Adipose tissue (tissue), 3 donors: ENCODE measurements around the gene DZANK1. TPM values are rescaled to one million over a fixed set of nuclear protein-coding genes. Genes with fewer than 3 reads are reported as not detected.
"Not testable (repeated sequence)": the region's sequence is repeated elsewhere in the genome, so short reads cannot be mapped to it uniquely, and the experiment has no call there.

ENCODE experiments used
- H3K27ac ChIP-seq: one replicate; pipeline ENCODE4 v1.5.1; 2013; ENCODE audit warnings: low read depth, low read length
- WGBS, 3 donors: extraction: QIAGEN DNeasy Blood & Tissue Kit; methylation state at CpG; one replicate each; pipeline ENCODE4 v1.1.7; 2013; 5-methylcytosine and 5-hydroxymethylcytosine counted together
- polyA plus RNA-seq, 3 donors: library from polyadenylated mRNA; stranded (reverse); fragments of 200-250 nt; gene quantifications; one replicate each; pipeline ENCODE4 v1.2.3, GENCODE V29; 2013
- donor health status: healthy with polysubstance abuse.
- donor health status: Bipolar disorder and iron deficiency.
- donor health status: healthy.

DZANK1 gene
- polyA plus RNA-seq, 3 donors = 0.92 to 1.3 (median 1.0) TPM

DNA sequence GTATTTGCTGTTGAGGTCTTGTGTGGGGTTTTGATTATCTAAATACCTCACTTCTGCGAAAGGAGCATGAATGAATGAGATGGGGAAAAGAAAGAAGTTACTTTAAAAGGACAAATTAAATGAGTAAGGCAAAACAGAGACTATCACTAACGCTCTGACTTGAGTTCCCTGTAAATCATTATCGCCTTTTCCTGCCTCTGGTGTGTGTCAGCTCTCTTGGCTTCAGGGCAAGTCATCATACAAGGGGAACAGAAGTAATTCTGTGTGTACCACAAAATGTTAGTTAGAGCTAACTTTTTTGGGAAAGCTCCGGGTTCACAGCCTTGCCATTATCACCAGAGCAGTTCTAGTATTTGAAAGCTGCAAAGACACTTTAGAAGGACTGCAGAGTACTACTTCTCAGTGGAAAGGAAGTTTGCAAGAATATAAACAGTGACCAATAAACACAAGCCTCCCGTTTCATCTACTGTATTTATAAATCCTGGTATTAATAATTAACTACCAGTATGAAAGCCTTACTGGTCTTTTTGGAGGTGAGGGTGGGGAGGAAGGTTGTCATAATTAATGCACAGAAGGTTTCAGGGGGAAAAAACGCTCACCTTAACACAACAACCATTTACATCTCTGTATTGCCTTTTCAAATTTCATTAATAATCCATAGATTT, 1.2 kb downstream of the DZANK1 start:
- WGBS, 3 donors = 48 to 64% (median 49%) methylated on average over 6 of the region's 6 CpGs
- no peak overlapping the region for H3K27ac ChIP-seq

DNA sequence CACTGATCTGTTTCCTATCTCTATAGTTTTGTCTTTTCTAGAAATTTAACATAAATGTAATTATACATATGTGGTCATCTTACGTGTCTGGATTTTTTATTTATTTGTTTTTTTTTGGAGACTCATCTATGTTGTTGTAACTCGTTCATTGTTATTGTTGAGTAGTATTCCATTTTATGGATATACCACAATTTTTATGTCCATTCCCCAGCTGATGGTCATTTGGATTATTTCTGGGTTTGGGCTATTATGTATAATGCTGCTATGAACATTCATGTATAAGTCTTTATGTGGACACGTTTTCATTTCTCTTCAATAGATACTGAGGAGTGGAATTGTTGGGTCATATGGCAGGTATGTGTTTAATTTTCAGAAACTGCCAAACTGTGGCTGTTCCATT, 10.2 kb downstream of the DZANK1 start:
- 85 to 90% (median 88%) methylated on average over 3 of the region's 3 CpGs for WGBS, 3 donors
- no peak overlapping the region for H3K27ac ChIP-seq

DNA sequence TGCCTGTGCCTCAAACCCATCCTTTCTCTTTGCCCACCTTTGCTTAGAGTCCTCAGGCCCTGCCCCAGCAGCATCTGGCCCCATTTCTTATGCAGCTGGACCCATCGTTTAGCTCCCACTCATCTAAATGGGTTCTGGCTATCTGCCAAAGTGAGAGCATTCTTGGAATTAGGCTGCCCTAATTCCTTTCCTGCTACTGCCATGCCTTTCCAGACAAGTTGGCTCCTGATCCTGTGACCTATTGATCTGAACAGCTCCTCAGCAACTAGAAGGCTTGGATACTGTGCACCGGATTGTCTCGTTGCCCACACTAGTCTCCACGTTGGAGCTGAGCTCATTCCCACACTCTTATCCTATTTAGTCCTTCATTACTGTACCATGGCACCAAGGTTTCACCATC, 22.9 kb downstream of the DZANK1 start:
- no peak overlapping the region for H3K27ac ChIP-seq
- WGBS, 3 donors = 50 to 60% (median 56%) methylated on average over 4 of the region's 4 CpGs

DNA sequence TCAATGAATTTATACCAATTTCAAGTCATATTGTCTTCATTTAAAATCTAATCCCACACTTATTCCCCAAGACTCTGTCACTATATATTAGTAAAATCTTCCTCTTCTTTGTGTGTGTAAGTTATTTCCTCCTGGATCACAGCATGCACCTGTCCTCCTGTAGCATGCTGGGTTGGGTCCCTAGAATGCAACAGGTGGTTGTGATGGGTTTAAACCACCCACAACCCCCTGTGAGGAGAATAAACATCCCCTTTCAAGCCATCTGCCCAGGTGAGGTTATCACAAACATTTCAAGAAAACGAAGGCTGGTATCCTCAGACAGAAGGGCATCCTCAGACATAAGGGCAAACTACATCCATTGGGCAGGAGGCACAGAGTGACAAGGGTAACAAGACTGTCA, 26.4 kb downstream of the DZANK1 start:
- 22 to 62% (median 48%) methylated on average over 1 of the region's 1 CpG for WGBS, 3 donors
- no peak overlapping the region for H3K27ac ChIP-seq

DNA sequence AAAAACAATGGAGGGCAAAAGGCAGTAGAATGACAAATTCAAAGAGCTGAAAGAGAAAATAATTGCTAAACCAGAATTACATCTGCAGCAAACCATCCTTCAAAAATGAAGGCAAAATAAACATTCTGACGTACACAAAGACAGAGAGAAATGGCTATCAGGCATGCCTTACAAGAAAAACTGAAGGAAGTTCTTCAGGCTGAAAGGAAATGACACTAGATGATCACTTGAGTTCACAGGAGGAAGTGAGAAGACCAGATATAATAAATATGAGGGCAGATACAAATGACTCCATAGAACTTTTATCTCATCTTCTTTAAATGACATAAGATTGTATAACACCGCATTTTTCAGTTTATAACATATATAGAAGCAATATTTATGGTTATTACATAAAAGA, 30.0 kb downstream of the DZANK1 start:
- 67 to 76% (median 73%) methylated on average over 2 of the region's 2 CpGs for WGBS, 3 donors
- no peak overlapping the region for H3K27ac ChIP-seq

DNA sequence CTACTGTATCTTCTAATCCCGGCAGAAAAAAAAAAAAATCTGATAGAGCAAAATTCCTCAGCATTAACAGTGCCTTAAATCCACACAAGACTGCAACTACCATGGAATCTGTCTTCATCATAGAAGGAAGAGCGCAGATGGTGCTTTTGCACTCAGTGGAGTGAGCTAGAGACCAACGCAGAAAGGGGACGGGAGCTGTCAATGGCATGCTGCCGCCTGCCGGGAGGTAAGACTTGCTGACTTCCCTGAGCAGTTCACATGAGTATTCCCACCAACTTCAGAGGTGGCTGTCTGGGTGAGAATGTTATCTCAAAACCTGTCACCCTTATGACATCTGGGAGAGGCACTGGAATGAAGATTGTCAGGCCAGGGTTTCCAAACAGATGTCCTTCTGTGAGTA, 35.6 kb downstream of the DZANK1 start:
- H3K27ac ChIP-seq = no peak overlapping the region
- 80 to 89% (median 85%) methylated on average over 6 of the region's 6 CpGs for WGBS, 3 donors

DNA sequence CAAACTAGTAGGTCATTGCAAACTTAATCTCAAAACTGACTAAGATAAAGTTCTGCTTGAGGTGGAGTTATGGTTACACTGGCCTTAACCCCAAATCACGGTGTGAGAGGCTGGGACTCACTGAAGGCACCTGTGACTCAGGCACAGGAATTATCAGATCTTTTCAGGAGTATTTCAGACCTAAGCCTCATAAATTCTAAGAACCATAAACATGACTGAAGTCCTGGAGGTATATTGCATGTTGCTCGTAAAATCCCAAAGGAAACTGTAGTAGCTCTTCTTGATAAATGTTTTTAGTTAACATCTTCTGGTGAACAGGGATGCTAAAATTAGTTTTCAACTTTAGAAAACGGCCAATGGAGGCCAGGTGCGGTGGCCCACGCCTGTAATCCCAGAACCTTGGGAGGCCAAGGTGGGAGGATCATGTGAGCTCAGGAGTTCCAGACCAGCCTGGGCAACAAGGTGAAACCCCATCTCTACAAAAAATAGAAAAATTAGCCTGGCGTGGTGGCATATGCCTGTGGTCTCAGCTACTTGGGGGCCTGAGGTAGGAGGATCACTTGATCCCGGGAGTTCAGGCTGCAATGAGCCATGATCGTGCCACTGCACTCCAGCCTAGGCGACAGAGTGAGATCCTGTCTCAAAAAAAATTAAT, 36.5 kb downstream of the DZANK1 start:
- 92 to 96% (median 95%) methylated on average over 9 of the region's 9 CpGs for WGBS, 3 donors
- no peak overlapping the region for H3K27ac ChIP-seq

DNA sequence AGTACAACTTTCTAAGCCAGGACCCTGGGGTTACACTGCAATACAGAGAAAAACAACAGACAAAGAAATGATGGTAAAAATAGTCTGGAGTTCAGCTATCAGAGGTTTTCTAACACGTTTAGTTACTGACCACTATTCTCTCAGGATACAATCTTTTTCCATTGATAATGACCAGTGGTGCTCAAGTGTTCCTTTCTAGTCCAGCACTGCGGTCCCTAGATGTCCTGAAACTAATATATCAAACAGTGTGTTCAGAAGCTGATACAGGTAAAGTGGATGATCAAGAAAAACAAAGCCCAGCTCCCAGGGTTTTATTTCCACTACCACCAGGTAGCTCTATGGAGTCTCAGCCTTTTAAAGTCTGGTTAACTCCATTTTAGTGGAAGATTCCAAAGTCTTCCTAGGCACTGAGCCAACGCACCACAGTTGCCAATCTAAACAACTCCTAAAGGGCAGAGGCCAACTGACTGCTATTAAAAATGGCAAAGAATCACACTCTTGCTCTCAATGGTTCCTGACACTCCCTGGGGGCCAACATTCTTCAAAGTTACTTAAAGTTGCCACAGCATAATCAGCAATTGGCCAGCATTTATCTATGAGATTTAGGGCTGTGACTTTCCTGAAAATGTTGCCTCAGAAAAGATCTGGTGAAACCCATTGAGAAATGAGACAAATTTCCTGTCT, 38.2 kb downstream of the DZANK1 start:
- H3K27ac ChIP-seq = no peak overlapping the region
- WGBS, 3 donors = 45 to 63% (median 56%) methylated on average over 3 of the region's 3 CpGs

DNA sequence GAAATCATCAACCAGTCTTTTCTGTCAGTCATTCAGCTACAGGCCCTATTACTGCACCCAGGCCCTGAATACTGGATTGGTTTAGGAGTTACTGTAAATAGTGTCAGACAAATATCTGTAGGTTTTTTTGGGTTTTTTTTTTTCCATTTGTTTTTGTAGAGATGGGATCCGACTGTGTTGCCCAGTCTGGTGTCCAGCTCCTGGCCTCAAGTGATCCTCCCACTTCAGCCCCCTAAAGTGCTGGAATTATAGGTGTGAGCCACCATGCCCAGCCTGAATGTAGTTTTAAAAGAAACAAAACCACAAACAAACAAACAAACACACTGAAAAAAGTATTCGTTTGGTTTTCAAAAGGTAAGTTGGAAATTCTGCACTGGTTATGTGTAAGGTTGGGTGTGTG, 39.6 kb downstream of the DZANK1 start:
- H3K27ac ChIP-seq = no peak overlapping the region
- 90 to 95% (median 95%) methylated on average over 2 of the region's 2 CpGs for WGBS, 3 donors

DNA sequence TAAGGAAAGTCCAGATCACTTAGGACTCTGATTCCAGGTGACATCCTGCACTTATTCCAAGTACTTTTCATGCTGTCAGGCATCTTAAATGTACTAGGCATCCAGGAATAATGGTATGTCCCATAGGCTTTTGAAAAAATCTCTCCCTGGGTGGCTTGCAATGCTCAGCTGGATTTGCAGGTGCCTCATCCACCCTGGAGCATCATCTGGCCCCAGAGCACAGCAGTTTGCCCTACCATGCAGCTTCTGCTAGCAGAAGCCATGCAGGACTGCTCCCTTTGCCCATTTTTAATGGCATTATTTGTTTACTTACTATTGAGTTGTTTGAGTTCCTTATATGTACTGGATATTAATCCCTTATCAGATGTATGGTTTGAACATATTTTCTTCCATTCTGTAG, 45.2 kb downstream of the DZANK1 start:
- H3K27ac ChIP-seq = no peak overlapping the region

DNA sequence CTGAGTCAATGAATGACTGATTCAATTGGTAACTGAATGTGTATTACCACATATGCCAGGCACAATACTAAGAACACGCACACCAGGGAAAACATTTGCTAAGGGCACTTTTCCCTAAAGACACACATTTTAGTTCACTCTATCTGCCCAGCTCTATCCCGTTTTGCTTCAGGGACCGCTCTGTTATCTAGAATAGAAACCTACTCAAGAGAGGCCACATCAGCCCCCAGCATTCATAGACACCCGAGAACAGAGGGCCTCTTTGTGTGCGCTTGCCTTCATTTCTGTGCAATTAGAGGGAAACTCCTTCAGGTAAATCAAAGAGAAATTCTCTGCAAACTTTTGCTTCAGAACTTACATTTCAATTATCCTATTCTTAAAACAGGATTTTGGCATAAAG, 50.3 kb downstream of the DZANK1 start:
- no peak overlapping the region for H3K27ac ChIP-seq
- WGBS, 3 donors = 72 to 87% (median 81%) methylated on average over 5 of the region's 5 CpGs

DNA sequence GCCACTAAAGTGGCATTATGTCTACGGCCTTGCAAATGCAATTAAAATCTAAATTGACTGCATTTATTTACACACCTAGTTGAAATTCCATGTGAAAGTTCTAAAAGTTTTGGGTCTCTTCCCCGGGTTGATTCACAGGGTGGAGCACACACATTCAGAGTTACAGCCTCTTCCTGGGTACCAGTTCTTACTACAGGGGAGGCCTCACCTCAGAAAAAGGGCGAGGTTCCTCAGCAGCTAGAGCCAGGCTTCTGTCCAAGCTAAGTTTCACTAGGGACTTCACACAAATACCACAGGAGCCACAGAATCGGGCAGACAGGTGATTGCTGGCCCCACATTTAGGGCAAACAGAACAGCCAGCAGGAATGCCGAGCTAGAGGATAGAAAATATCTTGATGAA, 52.7 kb downstream of the DZANK1 start:
- H3K27ac ChIP-seq = no peak overlapping the region
- whole genome bisulfite sequencing, 3 donors = 70 to 75% (median 73%) methylated on average over 5 of the region's 5 CpGs

DNA sequence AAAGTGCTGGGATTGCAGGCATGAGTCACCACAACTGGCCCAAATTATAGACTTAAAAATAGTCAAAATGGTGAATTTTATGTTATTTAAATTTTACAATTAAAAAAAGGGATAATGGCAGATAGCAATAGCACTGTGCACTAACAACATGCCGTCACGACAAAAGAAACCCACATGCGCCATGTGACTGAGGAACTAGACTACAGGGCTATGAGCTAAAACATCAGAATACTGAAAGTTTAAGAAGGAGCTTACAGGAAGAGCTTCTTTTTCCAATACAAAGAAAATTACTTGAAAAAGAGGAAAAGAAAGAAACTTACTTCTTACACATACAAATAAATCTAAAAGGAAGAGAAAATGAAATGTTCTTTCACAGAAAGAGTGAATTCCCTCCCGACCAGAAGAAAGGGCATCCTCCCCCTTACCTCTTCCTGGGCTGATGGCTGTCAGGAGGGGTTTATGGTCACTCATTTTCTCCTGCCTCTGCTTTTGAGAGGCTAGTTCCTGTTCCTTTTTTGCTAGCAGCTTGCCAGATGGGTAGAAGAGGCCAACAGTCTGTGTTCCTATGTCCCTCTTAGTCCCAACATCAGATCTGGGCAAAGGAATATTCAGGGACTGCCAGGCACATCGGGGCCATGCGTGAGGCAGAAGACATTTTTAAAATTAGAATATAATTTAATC, 54.5 kb downstream of the DZANK1 start:
- WGBS, 3 donors = 65 to 77% (median 73%) methylated on average over 6 of the region's 6 CpGs
- H3K27ac ChIP-seq = no peak overlapping the region

DNA sequence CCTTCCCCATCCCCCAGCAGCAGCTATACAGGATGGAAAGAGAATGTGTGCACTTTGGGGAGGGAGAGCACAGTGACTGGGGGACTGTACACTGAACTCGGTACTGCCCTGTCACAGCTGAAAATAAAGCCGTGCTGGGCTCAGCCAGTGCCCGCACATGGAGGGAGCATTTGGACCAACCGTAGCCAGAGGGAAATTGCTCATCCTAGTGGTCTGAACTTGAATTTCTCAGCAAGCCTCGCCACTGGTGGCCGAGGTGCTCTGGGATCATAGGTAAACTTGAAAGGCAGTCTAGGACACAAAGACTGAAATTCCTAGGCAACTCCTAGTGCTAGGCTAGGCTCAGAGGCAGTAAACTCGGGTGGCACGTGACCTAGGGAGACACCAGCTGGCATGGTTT, 61.0 kb downstream of the DZANK1 start:
- WGBS, 3 donors = 84 to 95% (median 92%) methylated on average over 8 of the region's 8 CpGs

DNA sequence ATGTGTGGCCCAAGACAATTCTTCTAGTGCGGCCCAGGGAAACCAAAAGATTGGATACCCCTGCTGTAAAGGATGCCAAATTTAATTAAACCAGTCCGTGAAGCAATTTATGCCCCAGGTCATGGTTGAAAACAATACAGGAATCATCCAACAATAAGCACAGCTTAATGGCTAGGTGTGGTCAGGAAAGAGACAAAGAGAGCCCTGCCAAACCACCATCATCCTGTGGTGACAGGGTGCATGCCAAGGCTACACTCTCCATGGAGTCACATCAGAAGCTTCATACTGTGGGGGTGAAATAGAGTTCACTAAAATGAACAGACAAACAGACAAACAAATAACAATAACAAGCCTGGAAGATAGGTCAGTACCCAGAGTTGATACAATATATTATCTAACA, 62.7 kb downstream of the DZANK1 start:
- H3K27ac ChIP-seq = no peak overlapping the region
- WGBS, 3 donors = 61 to 95% (median 74%) methylated on average over 2 of the region's 2 CpGs

More for the DNA sequence above, 61.0 kb downstream of the DZANK1 start:
- H3K27ac ChIP-seq = no peak overlapping the region

DNA sequence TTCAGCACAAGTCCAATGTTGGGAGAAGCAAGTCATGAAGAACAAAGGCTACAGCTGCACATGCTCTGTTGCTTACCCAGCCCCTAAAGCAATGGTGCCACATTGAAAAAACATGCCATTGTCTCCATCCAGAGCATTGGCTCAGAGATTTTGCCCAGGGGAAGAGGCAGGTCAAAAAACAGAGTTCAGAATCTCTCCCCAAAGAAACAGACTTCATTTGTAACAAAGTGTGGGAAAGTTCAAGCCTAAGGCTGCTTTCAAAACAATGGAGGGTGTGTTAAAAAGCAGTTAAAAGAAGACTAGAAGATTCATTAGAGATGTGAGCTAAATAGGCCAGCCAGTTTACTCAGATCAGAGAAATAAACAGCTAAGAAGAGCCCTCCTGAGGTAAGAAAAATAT, 63.6 kb downstream of the DZANK1 start:
- H3K27ac ChIP-seq = no peak overlapping the region

DNA sequence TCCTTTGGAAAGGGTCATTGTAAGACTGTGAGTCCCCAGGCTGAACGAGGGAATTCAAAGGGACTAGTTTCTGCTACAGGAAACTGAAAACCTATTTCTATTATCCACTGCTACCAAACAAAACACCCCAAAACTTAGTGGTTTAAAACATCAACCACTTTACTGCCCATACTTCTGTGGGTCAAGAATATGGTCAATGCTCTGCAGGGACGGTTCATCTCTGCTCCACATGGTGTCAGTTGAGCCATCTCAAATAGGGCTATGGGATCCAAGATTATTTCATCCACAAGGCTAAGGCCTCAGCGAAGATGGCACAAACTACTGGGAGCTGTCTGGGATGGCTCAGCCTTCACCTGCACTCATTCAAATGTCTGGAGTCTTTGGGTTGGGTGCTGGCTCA, 65.5 kb downstream of the DZANK1 start:
- 95 to 98% (median 96%) methylated on average over 3 of the region's 3 CpGs for WGBS, 3 donors
- no peak overlapping the region for H3K27ac ChIP-seq

DNA sequence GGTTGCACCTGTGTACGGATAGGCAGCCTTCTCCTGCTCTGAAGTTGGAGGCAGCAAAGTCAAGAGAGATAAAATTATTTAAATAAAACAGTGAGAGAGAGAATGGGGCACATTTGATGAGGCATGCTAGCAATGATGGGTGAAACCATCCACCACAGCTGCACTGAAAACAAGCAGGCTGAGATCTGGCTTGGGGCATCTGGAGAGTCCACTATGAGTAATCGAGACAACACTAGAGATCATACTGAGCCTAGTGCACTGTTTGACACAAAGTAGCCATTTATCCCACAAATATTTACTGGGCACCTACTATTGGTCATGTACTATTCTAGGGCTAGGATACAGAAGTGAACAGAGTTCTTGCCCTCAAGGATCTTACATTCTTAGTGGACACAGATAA, 66.4 kb downstream of the DZANK1 start:
- WGBS, 3 donors = 93 to 100% (median 98%) methylated on average over 2 of the region's 2 CpGs
- H3K27ac ChIP-seq = no peak overlapping the region

DNA sequence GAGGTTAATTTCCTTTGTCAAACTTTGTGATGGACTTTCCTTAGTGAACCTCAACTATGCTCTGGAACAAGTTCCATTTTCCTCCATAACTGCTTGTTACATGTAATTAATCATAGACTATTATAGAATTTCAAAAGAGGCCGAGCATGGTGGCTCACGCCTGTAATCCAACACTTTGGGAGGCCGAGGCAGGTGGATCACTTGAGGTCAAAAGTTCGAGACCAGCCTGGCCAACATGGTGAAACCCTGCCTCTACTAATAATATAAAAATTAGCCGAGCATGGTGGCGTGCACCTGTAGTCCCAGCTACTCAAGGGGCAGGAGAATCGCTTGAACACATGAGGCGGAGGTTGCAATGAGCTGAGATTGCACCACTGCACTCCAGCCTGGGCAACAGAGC, 68.1 kb downstream of the DZANK1 start:
- not testable (repeated sequence) for H3K27ac ChIP-seq
- 95% methylated on average over 8 of the region's 8 CpGs for WGBS, 3 donors
